IMR-90 (cell line): Measurements from ENCODE around the gene TM4SF20. TPM values are rescaled to one million over a fixed set of nuclear protein-coding genes. Genes with fewer than 3 reads are reported as not detected.
A peak's percentile ranks its signal among the peaks of the same experiment; 100 is the strongest.

Source experiments
- ATAC-seq: fragments of 200-7000 bp; cut with Tn5 transposase; 2 replicates; pipeline ENCODE4 v1.9.1; 2020; ENCODE audit warnings: low read depth, mild to moderate bottlenecking, moderate library complexity
- BruUV-seq: library from RNA; stranded (reverse); fragments of 400-500 nt; replicated peaks from 2 replicates; lab custom pipeline; 2021; lab: Mats Ljungman, UMichigan
- CTCF ChIA-PET: fragments of 300-600 bp; formaldehyde crosslinking; extraction: SDS; loops from one replicate; lab custom pipeline; 2021; ENCODE audit warnings: antibody characterized with exemption; lab: Yijun Ruan, JAX
- POLR2A ChIA-PET: fragments of 300-600 bp; sonication (Branson Sonifier 250); formaldehyde crosslinking; loops from one replicate; lab custom pipeline; 2022; ENCODE audit warnings: antibody characterized with exemption; ENCODE audit not compliant: unreplicated experiment; lab: Charles Lee
- DNase-seq: peaks from one replicate; pipeline ENCODE4 v3.0.0; 2013
- H2AFZ ChIP-seq: replicated peaks from 2 replicates; pipeline ENCODE3; 2013; ENCODE audit warnings: low read length, mild to moderate bottlenecking; ENCODE audit not compliant: poor library complexity
- H2AK5ac ChIP-seq: 2 replicates; pipeline ENCODE4 v1.6.1; 2013; ENCODE audit warnings: low read depth, low read length, inconsistent platforms
- H2AK9ac ChIP-seq: replicated peaks from 2 replicates; pipeline ENCODE3; 2013; ENCODE audit warnings: mild to moderate bottlenecking, low read depth, low read length, moderate library complexity; ENCODE audit not compliant: poor library complexity
- H2BK120ac ChIP-seq: 2 replicates; pipeline ENCODE4 v1.6.1; 2013; ENCODE audit warnings: low read depth, low read length, inconsistent platforms
- H2BK15ac ChIP-seq: 3 replicates; pipeline ENCODE4 v1.6.1; 2013; ENCODE audit warnings: low read depth, low read length, inconsistent platforms
- H2BK20ac ChIP-seq: 2 replicates; pipeline ENCODE4 v1.6.1; 2013; ENCODE audit warnings: low read depth, mild to moderate bottlenecking, inconsistent platforms, low read length, moderate library complexity
- H2BK5ac ChIP-seq: 2 replicates; pipeline ENCODE4 v1.6.1; 2013; ENCODE audit warnings: mild to moderate bottlenecking, low read depth, low read length, inconsistent platforms; ENCODE audit not compliant: poor library complexity, severe bottlenecking
- H3K14ac ChIP-seq: replicated peaks from 2 replicates; pipeline ENCODE4 v1.6.1; 2013; ENCODE audit warnings: low read depth, low read length, inconsistent platforms
- H3K18ac ChIP-seq: 2 replicates; pipeline ENCODE4 v1.6.1; 2013; ENCODE audit warnings: low read depth, low read length, control low read depth
- H3K23ac ChIP-seq: 2 replicates; pipeline ENCODE4 v1.6.1; 2013; ENCODE audit warnings: low read depth, low read length, inconsistent platforms
- H3K27ac ChIP-seq: 2 replicates; pipeline ENCODE4 v1.5.1; 2013; ENCODE audit warnings: mild to moderate bottlenecking, control low read depth, low read length; ENCODE audit not compliant: insufficient read depth
- H3K27me3 ChIP-seq: 2 replicates; pipeline ENCODE4 v1.6.1; 2013; ENCODE audit warnings: low read length; ENCODE audit not compliant: control insufficient read depth, insufficient read depth
- H3K36me3 ChIP-seq: 2 replicates; pipeline ENCODE4 v1.6.1; 2013; ENCODE audit warnings: low read length, mixed read lengths; ENCODE audit not compliant: control insufficient read depth, insufficient read depth
- H3K4ac ChIP-seq: 2 replicates; pipeline ENCODE4 v1.6.1; 2013; ENCODE audit warnings: low read depth, low read length, inconsistent platforms
- H3K4me1 ChIP-seq: 2 replicates; pipeline ENCODE4 v1.6.1; 2013; ENCODE audit warnings: low read length, mixed read lengths; ENCODE audit not compliant: control insufficient read depth, insufficient read depth
- H3K4me2 ChIP-seq: 2 replicates; pipeline ENCODE4 v1.6.1; 2013; ENCODE audit warnings: low read depth, mild to moderate bottlenecking, control low read depth, low read length, moderate library complexity
- H3K4me3 ChIP-seq: 2 replicates; pipeline ENCODE4 v1.5.1; 2013; ENCODE audit warnings: low read depth, mild to moderate bottlenecking, control low read depth, low read length, moderate library complexity; ENCODE audit not compliant: insufficient read depth
- H3K56ac ChIP-seq: 2 replicates; pipeline ENCODE4 v1.6.1; 2013; ENCODE audit warnings: low read length, inconsistent platforms; ENCODE audit not compliant: insufficient read depth; ENCODE audit errors: extremely low read depth
- H3K79me1 ChIP-seq, 2 experiments: 2 replicates each; pipeline ENCODE4 v1.6.1; 2013; ENCODE audit warnings: low read length in 2 of 2, inconsistent platforms in 1 of 2, low read depth in 1 of 2
- H3K9ac ChIP-seq: 2 replicates; pipeline ENCODE4 v1.6.1; 2013; ENCODE audit warnings: low read depth, low read length, control low read depth
- H3K9me1 ChIP-seq: 2 replicates; pipeline ENCODE4 v1.6.1; 2013; ENCODE audit warnings: low read length, inconsistent platforms; ENCODE audit not compliant: insufficient read depth
- H3K9me3 ChIP-seq: 2 replicates; pipeline ENCODE4 v1.6.1; 2013; ENCODE audit warnings: low read length; ENCODE audit not compliant: control insufficient read depth, insufficient read depth
- H4K20me1 ChIP-seq: 2 replicates; pipeline ENCODE4 v1.6.1; 2013; ENCODE audit warnings: low read length, inconsistent platforms; ENCODE audit not compliant: insufficient read depth
- H4K5ac ChIP-seq: 2 replicates; pipeline ENCODE4 v1.6.1; 2013; ENCODE audit warnings: mild to moderate bottlenecking, low read depth, low read length, control low read depth
- H4K8ac ChIP-seq, 2 experiments: 2 replicates each; pipeline ENCODE4 v1.6.1; 2013; ENCODE audit warnings: low read depth in 2 of 2, low read length in 2 of 2, control low read depth in 1 of 2, inconsistent platforms in 1 of 2
- H4K91ac ChIP-seq: 2 replicates; pipeline ENCODE4 v1.6.1; 2013; ENCODE audit warnings: low read depth, low read length, inconsistent platforms; ENCODE audit not compliant: insufficient read depth
- NFE2L2 ChIP-seq: fragments of 150-350 bp; IDR thresholded peaks from 2 replicates; pipeline ENCODE4 v1.6.1; 2016; ENCODE audit warnings: low read depth, mild to moderate bottlenecking, low read length
- RAD21 ChIP-seq: IDR thresholded peaks from 2 replicates; pipeline ENCODE4 v1.6.1; 2012; ENCODE audit warnings: low read length, improper control_type of control experiment
- RCOR1 ChIP-seq: IDR thresholded peaks from 2 replicates; pipeline ENCODE4 v1.6.1; 2012; ENCODE audit warnings: mild to moderate bottlenecking, low read length, improper control_type of control experiment; ENCODE audit not compliant: insufficient replicate concordance
- RFX5 ChIP-seq: IDR thresholded peaks from 2 replicates; pipeline ENCODE4 v1.8.0; 2012; ENCODE audit warnings: low read depth, mild to moderate bottlenecking, low read length, moderate library complexity
- SMC3 ChIP-seq: fragments of 150-350 bp; IDR thresholded peaks from 2 replicates; pipeline ENCODE4 v1.6.1; 2016; ENCODE audit warnings: low read depth, mild to moderate bottlenecking, antibody characterized with exemption, low read length, moderate library complexity
- WGBS, 2 experiments: methylation state at CpG; one replicate each; pipeline versions ENCODE4 v1.1.5 to v1.1.7; 2013; ENCODE audit warnings: missing lambda C conversion rate in 2 of 2; ENCODE audit not compliant: insufficient read length in 1 of 2; ENCODE audit errors: extremely low coverage in 2 of 2; 5-methylcytosine and 5-hydroxymethylcytosine counted together
- dilution Hi-C: fragments of 300-500 bp; cut with HindIII; formaldehyde crosslinking; loops from one replicate; pipeline ENCODE4 v1.14.3; 2018; ENCODE audit warnings: low sequenced_read_pairs; ENCODE audit not compliant: unreplicated experiment
- in situ Hi-C: fragments of 300-500 bp; cut with MboI; formaldehyde crosslinking; loops from 3 replicates; pipeline ENCODE4 v1.14.3; 2019; ENCODE audit warnings: low sequenced_read_pairs, inconsistent platforms, mixed read lengths
- intact Hi-C: fragments of 100-400 bp; cut with micrococcal nuclease; formaldehyde crosslinking; loops from 2 replicates; pipeline ENCODE4 v1.10.0; 2022
- polyA plus RNA-seq, 3 experiments: library from polyadenylated mRNA; depleted of rRNA; stranded (reverse); fragments of >200 nt; gene quantifications; 2 replicates each; pipeline ENCODE4 v1.2.3, GENCODE V29; 2012; ENCODE audit warnings: low replicate concordance in 1 of 3
- total RNA-seq: library from RNA; depleted of rRNA; stranded (reverse); fragments of >200 nt; gene quantifications from 2 replicates; pipeline ENCODE4 v1.2.3, GENCODE V29; 2012

TM4SF20 gene
- total and polyA plus RNA-seq, 2 of the 4 experiments (the other 2 are of a cell fraction): under 0.01 to 0.03 TPM

GRCh38 chr2:227376656-227377396, 2.3 kb downstream of the TM4SF20 start:
- Histone ChIP-seq H2AK5ac (no peak overlapping the region), H2AK9ac (no peak overlapping the region), H4K20me1 (no peaks in the 10 kb centered on the region), H3K56ac (no peak overlapping the region), H3K4me3 (no peak overlapping the region), H2BK15ac (no peak overlapping the region), H4K5ac (peak overlapping the region; percentile 95), H3K9ac (peak overlapping the region; percentile 43; the same call in 1 of the 2 replicates), H3K36me3 (no peaks in the 10 kb centered on the region), H4K8ac (peak overlapping the region in 1 of 2 experiments; percentile 47; a peak in 1 of 4 replicates), H3K79me1 (no peaks in the 10 kb centered on the region), H3K18ac (peak overlapping the region; percentile 96), H3K4ac (no peak overlapping the region), H3K9me3 (no peaks in the 10 kb centered on the region), H4K91ac (no peak overlapping the region), H3K27ac (peak overlapping the region; percentile 41; the same call in 1 of the 2 replicates), H3K23ac (no peak overlapping the region), H3K4me2 (no peak overlapping the region), H3K14ac (no peak overlapping the region), H3K27me3 (no peaks in the 10 kb centered on the region), H2BK5ac (no peak overlapping the region), H2AFZ (no peak overlapping the region), H3K9me1 (no peaks in the 10 kb centered on the region), H2BK120ac (0 out of 2 replicates have a peak overlapping the region, but pooled peaks have one; percentile 16), H3K4me1 (peaks cover 5% of the 10 kb centered on the region), H2BK20ac (peak overlapping the region; percentile 36; the same call in 1 of the 2 replicates)
- no peak for TF ChIP-seq NFE2L2
- no peak for TF ChIP-seq RAD21
- TF ChIP-seq RFX5: no peak
- TF ChIP-seq RCOR1: no peak
- TF ChIP-seq SMC3: no peak
- in situ Hi-C loops (no loop called here), intact Hi-C loops (no loop called here), dilution Hi-C loops (no loop called here)
- POLR2A ChIA-PET: no interaction called here
- CTCF ChIA-PET: no interaction called here
- ATAC-seq: peak; percentile 44
- BruUV-seq: no TSS peak
- DNase-seq: peak; percentile 35
- WGBS, 2 experiments: no CpG with 5 or more reads among the region's 9 CpGs
